ENCODE measurements around the gene SLC2A4. TPM values are rescaled to one million over a fixed set of nuclear protein-coding genes. Genes with fewer than 3 reads are reported as not detected.

Gene SLC2A4
- total RNA-seq, 4 donors from 2014 or later, result 144 to 197 (median 157) TPM

DNA sequence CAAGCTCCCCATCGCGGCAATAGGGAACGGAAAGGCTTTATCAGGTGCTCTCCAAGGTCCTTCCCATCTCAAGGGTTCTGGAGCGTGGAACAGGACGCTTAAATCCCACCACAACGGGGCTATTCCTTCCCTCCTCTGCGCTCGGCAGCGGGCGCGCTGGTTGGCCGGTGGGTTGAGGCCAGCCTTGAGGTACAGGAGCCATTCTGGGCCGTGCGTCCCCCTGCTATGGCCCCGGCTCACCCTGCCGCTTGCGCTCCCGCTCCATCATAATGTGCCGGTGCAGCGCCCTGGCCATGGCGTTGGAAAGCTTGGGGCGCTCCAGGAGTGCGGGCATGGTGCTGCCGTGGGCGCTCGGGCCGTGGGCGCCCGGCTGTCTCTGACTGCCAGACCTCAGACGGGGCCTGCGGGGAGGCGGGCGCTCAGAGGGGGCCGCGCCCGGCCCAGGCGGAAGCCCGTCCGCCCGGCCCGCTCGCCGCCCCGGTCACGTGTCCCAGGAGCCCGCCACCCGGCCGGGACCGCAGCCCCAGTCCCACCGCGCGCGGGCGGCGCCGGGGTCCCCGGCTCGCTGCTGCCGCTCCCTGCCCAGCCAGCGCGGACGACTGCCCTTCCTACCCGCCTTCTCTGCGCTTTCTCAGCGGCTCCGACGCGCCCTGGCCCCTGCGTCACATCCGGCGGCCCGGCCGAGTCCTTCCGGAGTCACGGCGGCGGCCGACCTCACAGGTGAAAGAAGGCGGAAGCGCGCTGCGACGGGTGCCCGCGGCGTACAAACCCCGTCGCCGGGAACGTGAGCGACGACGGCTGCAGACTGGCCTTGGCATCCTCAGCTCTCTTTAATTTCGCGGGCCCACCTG is 33.4 kb downstream of the SLC2A4 start, which contains the start of gene GPS2:
GPS2 (minus strand) TSS at position 642 of the 851 bp plus-strand sequence; CDS start at position 334, 308 bp downstream.
- peaks cover 59 to 86% (median 73%) of the 10 kb centered on the region in 4 donors for H3K36me3 ChIP-seq

DNA sequence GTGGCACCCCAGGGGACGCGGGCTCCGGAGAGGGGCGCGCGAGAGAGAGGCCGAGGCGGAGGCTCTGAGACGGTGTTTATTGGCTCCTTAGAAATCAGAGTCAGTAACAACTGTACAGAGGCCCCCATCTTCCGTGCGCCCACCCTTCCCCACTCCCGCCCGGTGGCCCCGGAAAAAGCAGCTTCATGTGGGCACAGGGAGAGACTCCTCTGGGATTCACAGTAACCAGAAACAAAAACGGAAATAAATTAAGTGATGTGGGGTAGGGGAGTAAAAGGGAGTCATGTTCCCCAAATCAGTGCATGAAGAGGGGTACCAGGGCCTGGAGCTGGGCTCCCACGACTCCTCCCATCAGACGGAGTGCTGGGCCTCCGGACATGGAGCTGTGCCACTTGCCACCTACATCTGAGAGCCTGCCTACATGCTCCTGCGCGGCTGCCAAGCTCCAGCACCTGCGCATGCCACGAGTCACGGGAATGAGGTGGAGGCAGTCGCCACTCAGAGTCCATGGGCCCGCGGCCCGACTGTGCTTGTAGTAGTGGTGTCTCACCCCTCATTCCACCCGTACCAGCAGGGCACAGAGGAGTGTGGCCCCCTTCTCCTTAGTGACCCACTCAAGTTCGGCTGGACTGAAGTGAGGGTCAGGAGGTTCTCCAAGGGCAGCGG is 34.2 kb downstream of the SLC2A4 start:
- Histone ChIP-seq H3K4me3 (peak overlapping the region; percentile 74 to 93 (median 90)), H3K9me3 (no peaks in the 10 kb centered on the region), H3K27me3 (no peaks in the 10 kb centered on the region), H3K4me1 (peaks cover 37 to 48% (median 44%) of the 10 kb centered on the region in 4 donors), H3K36me3 (peaks cover 58 to 86% (median 73%) of the 10 kb centered on the region in 4 donors), H3K27ac (replicated peaks in 1 of 4) (peak overlapping the region; percentile 84 to 94 (median 93))
- DNase-seq (ENCODE audit: extremely low spot score), result no peak
- WGBS, result 41% methylated on average over 29 of the region's 30 CpGs
- TF ChIP-seq POLR2AphosphoS5 (IDR thresholded peaks at IDR 0.05), result no peak
- TF ChIP-seq, protein P1, sequence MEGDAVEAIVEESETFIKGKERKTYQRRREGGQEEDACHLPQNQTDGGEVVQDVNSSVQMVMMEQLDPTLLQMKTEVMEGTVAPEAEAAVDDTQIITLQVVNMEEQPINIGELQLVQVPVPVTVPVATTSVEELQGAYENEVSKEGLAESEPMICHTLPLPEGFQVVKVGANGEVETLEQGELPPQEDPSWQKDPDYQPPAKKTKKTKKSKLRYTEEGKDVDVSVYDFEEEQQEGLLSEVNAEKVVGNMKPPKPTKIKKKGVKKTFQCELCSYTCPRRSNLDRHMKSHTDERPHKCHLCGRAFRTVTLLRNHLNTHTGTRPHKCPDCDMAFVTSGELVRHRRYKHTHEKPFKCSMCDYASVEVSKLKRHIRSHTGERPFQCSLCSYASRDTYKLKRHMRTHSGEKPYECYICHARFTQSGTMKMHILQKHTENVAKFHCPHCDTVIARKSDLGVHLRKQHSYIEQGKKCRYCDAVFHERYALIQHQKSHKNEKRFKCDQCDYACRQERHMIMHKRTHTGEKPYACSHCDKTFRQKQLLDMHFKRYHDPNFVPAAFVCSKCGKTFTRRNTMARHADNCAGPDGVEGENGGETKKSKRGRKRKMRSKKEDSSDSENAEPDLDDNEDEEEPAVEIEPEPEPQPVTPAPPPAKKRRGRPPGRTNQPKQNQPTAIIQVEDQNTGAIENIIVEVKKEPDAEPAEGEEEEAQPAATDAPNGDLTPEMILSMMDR (IDR thresholded peaks at IDR 0.05), result no peak
- no peak for TF ChIP-seq POLR2A (IDR thresholded peaks at IDR 0.05; ENCODE audit: low read depth)
- no peak for TF ChIP-seq EP300 (IDR thresholded peaks at IDR 0.05)
- intact Hi-C loops (cut with DNase I), result no loop called here

More for the DNA sequence above, 33.4 kb downstream of the SLC2A4 start, which contains the start of gene GPS2:
- Histone ChIP-seq H3K9me3 (no peaks in the 10 kb centered on the region), H3K27me3 (no peaks in the 10 kb centered on the region), H3K4me1 (peaks cover 45 to 56% (median 52%) of the 10 kb centered on the region in 4 donors), H3K27ac (replicated peaks in 1 of 4) (peak within 1 kb of the TSS; percentile 84 to 94 (median 93)), H3K4me3 (peak within 1 kb of the TSS; percentile 74 to 93 (median 90))
- peak; percentile 98 for DNase-seq (ENCODE audit: extremely low spot score)
- under 1% methylated on average over 18 of the region's 95 CpGs for WGBS
- no peak for TF ChIP-seq EP300 (IDR thresholded peaks at IDR 0.05)
- TF ChIP-seq, protein P1 (IDR thresholded peaks at IDR 0.05), result peak in 1 of 3 experiments; percentile 7
- TF ChIP-seq POLR2AphosphoS5 (IDR thresholded peaks at IDR 0.05), result peak; percentile 97 to 99
- peak; percentile 17 for TF ChIP-seq POLR2A (IDR thresholded peaks at IDR 0.05; ENCODE audit: low read depth)
- intact Hi-C loops (cut with DNase I), result no loop called here

- Histone ChIP-seq H3K4me3 (no peak overlapping the region), H3K36me3 (peaks cover 58 to 86% (median 73%) of the 10 kb centered on the region in 4 donors), H3K9me3 (no peaks in the 10 kb centered on the region), H3K4me1 (peaks cover 30 to 36% (median 34%) of the 10 kb centered on the region in 4 donors), H3K27me3 (no peaks in the 10 kb centered on the region), H3K27ac (replicated peaks in 1 of 4) (no peak overlapping the region)
- no peak for DNase-seq (ENCODE audit: extremely low spot score)
- intact Hi-C loops (cut with DNase I), result no loop called here
- WGBS, result 85% methylated on average over 16 of the region's 16 CpGs
- TF ChIP-seq POLR2A (IDR thresholded peaks at IDR 0.05; ENCODE audit: low read depth) (no peak), POLR2AphosphoS5 (IDR thresholded peaks at IDR 0.05) (no peak), EP300 (IDR thresholded peaks at IDR 0.05) (no peak)
- TF ChIP-seq, protein P1 (IDR thresholded peaks at IDR 0.05), result no peak
Observed at GRCh38 chr17:7317161-7317803, 35.8 kb downstream of the SLC2A4 start.

DNA sequence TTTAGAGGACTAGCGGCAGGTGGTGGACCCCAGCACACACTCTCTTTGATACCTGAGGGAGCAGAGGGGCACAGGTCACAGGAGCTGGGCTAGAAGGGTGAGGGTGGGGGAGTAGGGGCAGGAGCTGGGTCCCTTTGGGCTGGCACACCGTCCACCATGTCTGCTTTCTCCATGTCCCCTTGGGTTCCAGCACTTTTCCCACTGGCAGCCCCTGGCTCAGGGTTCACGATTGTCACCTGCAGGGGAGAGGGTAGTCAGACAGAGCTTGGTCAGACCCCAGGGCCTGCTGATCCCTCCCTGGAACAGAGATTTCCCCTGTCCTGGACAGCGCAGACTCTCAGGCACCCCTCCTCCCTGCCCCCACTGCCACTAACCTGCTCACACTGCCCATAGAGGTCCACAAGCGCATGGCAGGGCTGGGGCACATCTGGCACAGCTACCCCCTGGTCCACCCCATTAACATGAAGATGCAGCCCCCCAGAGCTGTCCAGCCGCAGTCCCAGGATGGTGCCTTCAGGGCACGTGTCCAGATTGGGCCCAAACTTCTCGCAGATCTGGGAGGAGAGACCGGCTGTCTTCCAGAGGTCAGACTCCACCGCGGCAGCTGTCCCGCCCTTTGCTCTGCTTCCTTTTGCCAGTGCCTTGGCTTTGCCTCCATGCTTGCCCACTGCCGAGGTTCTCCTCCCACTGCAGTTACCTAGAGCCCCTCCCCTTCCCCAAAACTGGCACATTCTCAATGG is 36.8 kb downstream of the SLC2A4 start:
- intact Hi-C loops (cut with DNase I), result no loop called here
- no peak for TF ChIP-seq EP300 (IDR thresholded peaks at IDR 0.05)
- TF ChIP-seq, protein P1 (IDR thresholded peaks at IDR 0.05), result no peak
- TF ChIP-seq POLR2AphosphoS5 (IDR thresholded peaks at IDR 0.05), result no peak
- TF ChIP-seq POLR2A (IDR thresholded peaks at IDR 0.05; ENCODE audit: low read depth), result no peak
- WGBS, result 83% methylated on average over 3 of the region's 13 CpGs
- no peaks in the 10 kb centered on the region for H3K9me3 ChIP-seq
- H3K4me3 ChIP-seq, result no peak overlapping the region
- H3K27ac ChIP-seq (replicated peaks in 1 of 4), result no peak overlapping the region
- H3K4me1 ChIP-seq, result peaks cover 20 to 25% (median 24%) of the 10 kb centered on the region in 4 donors
- peaks cover 58 to 86% (median 73%) of the 10 kb centered on the region in 4 donors for H3K36me3 ChIP-seq
- DNase-seq (ENCODE audit: extremely low spot score), result no peak
- no peaks in the 10 kb centered on the region for H3K27me3 ChIP-seq

Data from esophagus muscularis mucosa (tissue), 4 donors.